ENCODE measurements around the gene SLC4A1AP. TPM values are rescaled to one million over a fixed set of nuclear protein-coding genes. Genes with fewer than 3 reads are reported as not detected.

The SLC4A1AP gene
- total RNA-seq, 6 donors from 2014 or later: 15.8 to 44.0 (median 21.6) TPM

DNA sequence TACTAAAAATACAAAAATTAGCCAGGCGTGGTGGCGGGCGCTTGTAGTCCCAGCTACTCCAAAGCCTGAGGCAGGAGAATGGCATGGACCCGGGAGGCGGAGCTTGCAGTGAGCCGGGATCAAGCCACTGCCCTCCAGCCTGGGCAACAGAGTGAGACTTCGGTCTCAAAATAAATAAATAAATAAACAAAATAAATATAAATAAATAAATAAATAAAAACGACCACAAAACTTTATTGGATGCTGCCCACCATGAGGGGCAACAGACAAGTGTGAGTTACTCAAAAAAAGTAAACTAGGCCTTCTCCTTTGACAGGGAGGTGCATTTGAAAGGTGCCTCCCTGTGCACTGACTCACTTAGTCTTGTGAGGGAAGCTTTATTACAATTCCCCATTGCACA is 50.4 kb downstream of the SLC4A1AP start:
- no peak for ATAC-seq (ENCODE audit: low FRiP score in 2 of 2)
- WGBS, 2 donors: 90 to 95% methylated on average over 8 of the region's 8 CpGs

GRCh38 chr2:27714851-27715291 is 51.2 kb downstream of the SLC4A1AP start:
- no peaks in the 10 kb centered on the region for H3K9me3 ChIP-seq
- peak overlapping the region in 3 of 4 donors; percentile 40 to 52 (median 47) for H3K4me3 ChIP-seq
- H3K27me3 ChIP-seq: peaks cover 0 to 11% (median 0%) of the 10 kb centered on the region in 4 donors
- no peak for ATAC-seq (ENCODE audit: low FRiP score in 2 of 2)
- H3K27ac ChIP-seq: peak overlapping the region; percentile 68 to 85 (median 76)
- H3K36me3 ChIP-seq: no peaks in the 10 kb centered on the region
- 76 to 87% methylated on average over 15 to 18 of the region's 19 CpGs for WGBS, 2 donors
- peaks cover 12 to 26% (median 21%) of the 10 kb centered on the region in 4 donors for H3K4me1 ChIP-seq
- DNase-seq: no peak
- no peak for TF ChIP-seq CTCF (IDR thresholded peaks at IDR 0.05)
- no peak for TF ChIP-seq EP300 (IDR thresholded peaks at IDR 0.05)
- TF ChIP-seq POLR2AphosphoS5 (IDR thresholded peaks at IDR 0.05): no peak
- no peak for TF ChIP-seq POLR2A (IDR thresholded peaks at IDR 0.05)

More for the DNA sequence above, 50.4 kb downstream of the SLC4A1AP start:
- peaks cover 0 to 11% (median 0%) of the 10 kb centered on the region in 4 donors for H3K27me3 ChIP-seq
- H3K4me3 ChIP-seq: no peak overlapping the region
- H3K27ac ChIP-seq: peak overlapping the region in 1 of 4 donors; percentile 73
- no peaks in the 10 kb centered on the region for H3K9me3 ChIP-seq
- no peak for DNase-seq
- H3K36me3 ChIP-seq: no peaks in the 10 kb centered on the region
- no peak for TF ChIP-seq CTCF (IDR thresholded peaks at IDR 0.05)
- TF ChIP-seq POLR2A (IDR thresholded peaks at IDR 0.05): no peak
- TF ChIP-seq POLR2AphosphoS5 (IDR thresholded peaks at IDR 0.05): no peak
- no peak for TF ChIP-seq EP300 (IDR thresholded peaks at IDR 0.05)
- H3K4me1 ChIP-seq: peaks cover 12 to 24% (median 19%) of the 10 kb centered on the region in 4 donors

DNA sequence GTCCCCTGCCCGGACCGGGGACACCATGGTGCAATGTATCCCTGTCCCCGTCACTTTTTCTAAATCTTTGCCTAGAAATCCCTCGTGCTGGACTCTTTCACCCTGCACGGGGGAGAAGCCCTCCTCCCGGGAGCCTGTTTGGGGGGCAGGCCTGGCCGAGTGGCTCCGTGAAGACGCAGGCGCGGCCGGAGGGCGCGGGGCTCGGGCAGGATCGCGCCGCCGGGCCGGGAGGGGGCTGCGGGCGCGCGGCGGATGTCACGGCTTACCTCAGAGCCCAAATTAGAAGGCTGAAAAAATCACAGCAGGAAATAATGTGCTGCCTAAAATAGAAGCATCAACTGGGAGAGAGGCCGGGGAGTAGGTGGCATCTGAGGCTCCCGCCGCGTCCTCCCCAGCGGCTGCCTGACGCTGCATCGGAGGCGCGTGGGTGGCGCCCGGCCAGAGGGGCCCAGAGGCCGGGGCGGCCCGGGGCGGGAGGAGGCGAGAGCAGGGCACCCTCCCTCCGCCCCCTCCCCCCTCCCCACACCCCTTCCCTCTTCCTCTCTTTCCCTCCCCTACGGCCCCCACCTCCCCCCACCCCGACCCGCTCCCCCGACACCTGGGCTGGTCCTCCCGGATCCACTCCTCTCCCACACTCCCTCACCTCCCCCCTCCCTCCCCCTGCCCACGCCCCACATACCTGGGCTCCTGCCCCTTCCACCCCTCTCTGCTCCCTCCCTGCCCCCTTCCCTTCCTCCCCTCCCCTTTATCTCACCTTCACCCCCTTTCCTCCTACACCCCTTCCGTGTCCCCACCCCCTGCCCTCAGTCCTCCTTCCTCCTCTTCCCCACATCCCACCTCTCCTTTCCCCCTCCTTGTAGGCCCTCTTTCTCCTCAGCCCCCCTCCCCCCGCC is 51.9 kb downstream of the SLC4A1AP start:
- H3K36me3 ChIP-seq: no peaks in the 10 kb centered on the region
- no peaks in the 10 kb centered on the region for H3K9me3 ChIP-seq
- H3K27me3 ChIP-seq: peaks cover 0 to 11% (median 0%) of the 10 kb centered on the region in 4 donors
- H3K4me1 ChIP-seq: peaks cover 12 to 31% (median 22%) of the 10 kb centered on the region in 4 donors
- ATAC-seq (ENCODE audit: low FRiP score in 2 of 2): peak in 1 of 2 donors; percentile 69
- TF ChIP-seq EP300 (IDR thresholded peaks at IDR 0.05): peak in 2 of 4 donors; percentile 36 to 58
- TF ChIP-seq POLR2A (IDR thresholded peaks at IDR 0.05): peak in 1 of 4 donors; percentile 52
- peak in 1 of 2 donors; percentile 66 for TF ChIP-seq POLR2AphosphoS5 (IDR thresholded peaks at IDR 0.05)
- TF ChIP-seq CTCF (IDR thresholded peaks at IDR 0.05): no peak
- peak in 1 of 2 donors; percentile 91 for DNase-seq
- peak overlapping the region; percentile 68 to 85 (median 76) for H3K27ac ChIP-seq
- H3K4me3 ChIP-seq: peak overlapping the region in 3 of 4 donors; percentile 40 to 52 (median 47)
- 4 to 6% methylated on average over 25 to 35 of the region's 51 CpGs for WGBS, 2 donors

DNA sequence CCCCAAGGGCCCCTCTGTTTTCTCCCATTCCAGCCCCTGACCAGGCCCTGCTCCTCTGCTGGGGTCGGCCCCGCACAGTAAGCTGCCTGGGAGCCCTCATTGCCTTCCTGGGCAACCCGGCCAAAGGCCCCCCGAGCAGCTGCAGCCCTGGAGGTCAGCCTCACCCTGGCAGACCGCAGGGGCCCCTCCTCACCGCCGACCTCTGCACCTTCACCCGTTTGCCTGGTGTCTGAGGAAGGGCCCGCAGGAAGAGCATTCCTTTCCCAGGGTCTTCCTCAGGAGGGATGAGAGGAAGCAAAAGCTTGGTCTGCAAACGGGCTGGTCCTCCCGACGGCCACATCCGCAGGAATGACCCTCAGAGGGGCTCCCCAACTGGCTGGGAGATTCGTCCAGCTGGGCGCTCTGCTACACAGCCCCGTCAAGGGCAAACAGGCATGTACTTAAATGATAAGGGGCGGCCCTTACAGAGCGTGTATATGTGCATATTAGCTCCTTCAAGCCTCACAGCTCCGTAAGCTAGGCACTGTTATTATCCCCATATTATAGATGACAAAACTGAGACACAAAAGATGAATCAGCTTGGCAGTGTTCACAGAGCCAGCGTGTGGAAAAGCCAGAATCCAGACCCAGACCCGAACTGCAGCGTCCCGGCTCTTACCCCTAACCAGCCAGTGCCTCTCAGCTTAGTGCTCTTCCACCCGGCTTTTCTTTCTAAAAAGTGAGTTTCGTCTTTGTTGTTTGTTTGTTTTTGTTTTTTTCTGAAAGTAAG is 52.8 kb downstream of the SLC4A1AP start:
- TF ChIP-seq POLR2A (IDR thresholded peaks at IDR 0.05): no peak
- no peak for TF ChIP-seq POLR2AphosphoS5 (IDR thresholded peaks at IDR 0.05)
- TF ChIP-seq EP300 (IDR thresholded peaks at IDR 0.05): no peak
- no peak for TF ChIP-seq CTCF (IDR thresholded peaks at IDR 0.05)
- Histone ChIP-seq H3K27me3 (peaks cover 0 to 11% (median 0%) of the 10 kb centered on the region in 4 donors), H3K27ac (peak overlapping the region in 2 of 4 donors; percentile 73 to 85), H3K36me3 (no peaks in the 10 kb centered on the region), H3K4me3 (no peak overlapping the region), H3K9me3 (no peaks in the 10 kb centered on the region), H3K4me1 (peaks cover 12 to 31% (median 24%) of the 10 kb centered on the region in 4 donors)
- DNase-seq: peak in 1 of 2 donors; percentile 56
- 62 to 76% methylated on average over 12 to 16 of the region's 25 CpGs for WGBS, 2 donors
- ATAC-seq (ENCODE audit: low FRiP score in 2 of 2): no peak

All from upper lobe of left lung (tissue), 6 donors.